Measurements from ENCODE around the gene WDR17. TPM values are rescaled to one million over a fixed set of nuclear protein-coding genes. Genes with fewer than 3 reads are reported as not detected.
A peak's percentile ranks its signal among the peaks of the same experiment; 100 is the strongest.

Gene WDR17
- total RNA-seq, 1 experiment from 2014 or later, result 2.8 TPM

DNA sequence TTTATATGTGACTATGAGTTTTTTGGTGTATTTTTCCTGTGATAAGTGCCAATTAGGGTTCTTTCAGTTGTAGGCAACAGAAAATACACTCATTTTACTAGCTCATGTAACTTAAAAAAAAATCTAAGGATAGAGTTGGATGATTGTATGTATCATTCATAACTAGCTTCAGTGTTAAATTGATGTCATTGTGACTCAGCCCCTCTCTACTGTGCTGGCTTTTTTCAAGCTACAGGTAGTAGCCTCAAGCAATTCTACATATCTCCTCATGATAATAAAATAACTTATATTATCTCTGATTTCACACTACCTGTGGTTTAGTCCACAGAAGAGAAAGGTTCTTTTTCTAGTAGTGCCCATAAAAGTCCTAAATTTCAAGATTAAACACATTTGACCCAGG, 11.9 kb downstream of the WDR17 start:
- in situ Hi-C loops (cut with HindIII; ENCODE audit: low sequenced_read_pairs), result no loop called here
- no peak for DNase-seq (ENCODE audit: low spot score)

DNA sequence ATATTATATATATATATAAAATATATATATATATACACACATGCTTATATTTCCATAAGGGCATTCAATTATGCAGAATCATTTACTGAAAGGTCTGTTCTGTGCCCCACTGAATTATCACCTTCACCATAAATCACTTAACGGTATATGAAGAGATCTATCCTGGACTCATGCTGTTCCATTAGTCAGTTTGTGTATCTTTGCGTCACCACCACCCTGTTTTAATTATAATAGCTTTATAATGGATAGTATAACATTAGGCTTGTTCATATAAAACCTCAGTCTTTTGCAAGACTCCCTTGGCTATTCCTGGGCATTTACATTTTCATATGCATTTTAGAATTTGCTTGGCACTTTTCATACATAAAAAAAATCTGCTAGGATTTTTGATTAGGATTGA, 19.1 kb downstream of the WDR17 start:
- DNase-seq (ENCODE audit: low spot score), result no peak
- in situ Hi-C loops (cut with HindIII; ENCODE audit: low sequenced_read_pairs), result no loop called here

DNA sequence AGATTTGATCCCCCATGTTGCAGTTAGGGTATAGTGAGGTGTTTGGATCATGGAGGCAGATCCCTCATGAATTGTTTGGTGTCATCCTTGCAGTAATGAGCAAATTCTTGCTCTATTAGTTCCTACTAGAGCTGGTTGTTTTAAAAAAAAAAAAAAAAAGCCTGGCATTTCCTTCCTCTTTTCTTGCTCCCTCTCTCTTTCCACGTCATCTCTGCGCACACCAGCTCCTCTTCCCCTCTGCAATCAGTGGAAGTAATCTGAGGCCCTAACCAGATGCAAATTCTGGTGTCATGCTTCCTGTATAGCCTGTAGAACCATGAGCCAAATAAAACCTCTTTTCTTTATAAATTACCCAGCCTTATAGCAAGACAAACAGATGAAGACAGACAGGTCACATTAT, 24.5 kb downstream of the WDR17 start:
- in situ Hi-C loops (cut with HindIII; ENCODE audit: low sequenced_read_pairs), result no loop called here
- no peak for DNase-seq (ENCODE audit: low spot score)

DNA sequence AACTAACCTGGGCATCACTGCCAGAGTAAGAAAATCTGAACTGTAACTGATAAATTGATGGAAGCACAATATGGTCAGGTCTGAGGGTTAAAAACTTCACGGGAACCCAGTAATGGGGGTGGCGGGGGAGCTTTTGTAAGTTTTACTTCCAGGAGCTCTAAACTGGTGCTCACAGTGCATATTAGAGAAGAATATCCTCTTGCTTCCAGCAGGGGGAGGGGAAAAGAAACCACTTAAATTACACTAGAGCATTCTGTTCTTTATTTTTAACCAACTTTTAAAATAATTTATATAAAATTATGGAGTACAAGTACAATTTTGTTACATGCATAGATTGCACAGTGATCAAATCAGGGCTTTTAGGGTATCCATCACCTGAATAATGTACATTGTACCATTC, 33.7 kb downstream of the WDR17 start:
- in situ Hi-C loops (cut with HindIII; ENCODE audit: low sequenced_read_pairs), result no loop called here
- no peak for DNase-seq (ENCODE audit: low spot score)

DNA sequence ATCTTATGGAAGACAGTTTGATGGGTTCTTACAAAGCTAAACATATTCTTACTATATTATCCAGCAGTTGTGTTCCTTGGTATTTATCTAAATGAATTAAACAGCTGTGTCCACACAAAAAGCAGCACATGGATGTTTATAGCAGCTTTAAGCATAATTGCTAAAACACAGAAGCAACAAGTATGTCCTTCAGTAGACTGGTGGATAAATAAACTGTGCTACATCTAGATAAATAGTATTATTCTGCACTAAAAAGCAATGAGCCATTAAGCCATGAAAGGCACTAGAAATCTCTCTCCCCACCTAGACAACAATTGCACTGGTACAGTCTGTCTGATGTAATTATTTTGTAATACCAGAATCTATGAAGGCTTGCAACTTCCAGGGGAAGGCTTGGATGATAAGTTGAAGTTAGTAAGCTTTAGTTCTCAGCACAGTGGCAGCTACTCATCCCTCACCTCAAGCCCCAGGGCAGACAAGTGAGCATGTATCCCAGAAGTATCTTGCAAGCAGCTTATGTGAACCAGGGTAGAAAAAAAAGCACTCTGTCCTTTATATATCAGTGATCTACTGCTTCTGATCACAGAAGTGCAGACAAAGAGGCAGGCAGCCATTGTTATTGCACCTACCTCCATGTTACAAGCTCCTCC, 36.9 kb downstream of the WDR17 start:
- in situ Hi-C loops (cut with HindIII; ENCODE audit: low sequenced_read_pairs), result no loop called here
- no peak for DNase-seq (ENCODE audit: low spot score)

DNA sequence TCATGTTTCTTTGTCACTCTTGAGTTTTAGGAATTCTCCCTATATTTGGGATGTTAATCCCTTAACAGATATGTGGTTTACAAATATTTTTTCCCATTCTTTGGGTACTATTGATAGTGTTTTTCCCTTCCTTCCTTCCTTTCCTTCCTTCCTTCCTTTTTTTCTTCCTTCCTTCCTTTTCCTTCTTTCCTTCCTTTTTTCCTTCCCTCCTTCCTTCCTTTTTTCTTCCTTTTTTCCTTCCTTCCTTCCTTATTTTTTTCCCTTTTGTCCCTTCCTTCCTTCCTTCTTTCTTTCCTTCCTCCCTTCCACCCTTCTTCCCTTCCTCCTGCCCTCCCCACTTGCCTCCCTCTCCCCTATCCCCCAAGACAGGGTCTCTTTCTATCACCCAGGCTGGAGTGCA, 42.1 kb downstream of the WDR17 start:
- no peak for DNase-seq (ENCODE audit: low spot score)
- in situ Hi-C loops (cut with HindIII; ENCODE audit: low sequenced_read_pairs), result no loop called here

DNA sequence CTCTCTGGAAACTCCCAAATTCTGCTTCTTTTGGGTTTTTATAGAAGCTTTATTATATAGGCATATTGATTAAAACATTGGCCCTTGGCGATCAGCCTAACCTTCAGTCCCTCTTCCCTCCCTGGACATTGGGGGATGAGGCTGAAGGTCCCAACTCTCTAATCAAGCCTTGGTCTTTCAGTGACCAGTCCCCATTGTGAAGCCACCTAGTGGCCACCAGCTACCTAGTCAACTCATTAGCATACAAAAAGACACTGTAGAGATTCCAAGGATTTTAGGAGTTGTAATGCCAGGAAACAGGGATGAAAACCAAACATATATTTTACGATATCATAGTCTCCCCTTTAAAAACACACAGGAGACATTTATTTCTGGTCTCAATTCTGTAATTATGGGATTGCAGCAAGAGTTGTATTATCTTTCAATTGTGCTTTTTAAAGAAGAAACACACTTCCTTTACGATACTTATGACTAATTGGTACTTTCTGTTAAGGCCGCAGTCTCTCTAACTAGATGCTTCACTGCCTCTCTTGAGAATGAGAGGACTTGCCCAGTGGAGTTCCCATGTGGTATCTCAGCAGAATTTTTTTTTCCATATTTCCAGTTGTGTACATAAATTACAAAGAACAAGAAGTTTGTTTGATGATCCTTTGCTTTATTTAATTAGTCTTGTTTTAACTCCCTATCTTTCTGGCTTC, 58.2 kb downstream of the WDR17 start:
- DNase-seq (ENCODE audit: low spot score), result peak; percentile 49
- in situ Hi-C loops (cut with HindIII; ENCODE audit: low sequenced_read_pairs), result no loop called here

DNA sequence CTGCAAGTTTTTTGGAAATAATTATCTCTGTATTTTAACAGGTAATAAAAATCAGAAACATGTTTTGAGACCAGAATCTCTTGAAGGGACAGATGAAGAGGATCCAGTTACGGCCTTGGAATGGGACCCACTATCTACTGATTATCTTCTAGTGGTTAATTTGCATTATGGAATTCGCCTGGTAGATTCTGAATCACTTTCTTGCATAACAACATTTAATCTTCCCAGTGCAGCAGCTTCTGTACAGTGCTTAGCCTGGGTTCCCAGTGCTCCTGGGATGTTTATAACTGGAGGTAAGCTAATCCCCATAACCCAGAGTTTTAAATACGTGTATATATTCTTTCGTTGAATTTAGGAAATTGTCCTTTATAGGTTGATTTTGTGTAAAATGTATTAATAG, 59.4 kb downstream of the WDR17 start:
- in situ Hi-C loops (cut with HindIII; ENCODE audit: low sequenced_read_pairs), result no loop called here
- no peak for DNase-seq (ENCODE audit: low spot score)

DNA sequence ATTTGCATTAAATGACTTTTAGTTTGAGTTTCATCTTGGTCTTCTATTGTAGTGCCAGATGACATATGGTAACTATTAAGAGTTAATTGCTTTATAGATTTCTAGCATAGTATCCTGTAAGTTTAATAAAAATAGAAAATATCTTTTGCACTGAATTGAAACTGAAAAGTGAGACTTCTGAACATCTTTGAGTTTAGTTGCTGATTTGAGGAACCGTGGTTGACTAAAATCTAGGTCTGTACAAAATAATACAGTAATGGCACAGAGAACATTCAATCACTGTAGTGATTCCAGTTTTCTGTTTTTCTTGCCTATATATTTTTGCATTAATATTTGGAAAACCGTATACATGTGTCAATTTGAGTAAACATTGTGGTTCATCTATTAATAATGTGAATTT, 69.0 kb downstream of the WDR17 start:
- in situ Hi-C loops (cut with HindIII; ENCODE audit: low sequenced_read_pairs), result no loop called here
- no peak for DNase-seq (ENCODE audit: low spot score)

DNA sequence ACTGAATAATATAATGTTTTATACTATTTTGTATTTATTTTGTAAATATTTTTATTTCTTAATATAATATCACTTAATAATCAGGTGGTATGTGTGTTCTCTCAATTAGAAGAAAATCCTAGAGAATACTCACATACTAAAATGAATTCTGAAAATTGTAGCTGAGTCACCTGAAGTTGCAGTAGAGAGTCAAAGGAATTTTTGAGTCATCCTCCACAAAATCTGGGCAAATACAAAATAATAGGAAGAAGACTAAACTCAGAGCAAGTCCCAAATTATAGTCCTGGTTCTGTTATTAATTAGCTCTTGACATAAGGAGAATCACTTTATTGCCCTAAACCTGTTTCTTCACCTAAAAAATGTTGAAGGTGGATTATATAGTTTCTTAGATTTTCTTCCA, 72.0 kb downstream of the WDR17 start:
- in situ Hi-C loops (cut with HindIII; ENCODE audit: low sequenced_read_pairs), result no loop called here
- no peak for DNase-seq (ENCODE audit: low spot score)

DNA sequence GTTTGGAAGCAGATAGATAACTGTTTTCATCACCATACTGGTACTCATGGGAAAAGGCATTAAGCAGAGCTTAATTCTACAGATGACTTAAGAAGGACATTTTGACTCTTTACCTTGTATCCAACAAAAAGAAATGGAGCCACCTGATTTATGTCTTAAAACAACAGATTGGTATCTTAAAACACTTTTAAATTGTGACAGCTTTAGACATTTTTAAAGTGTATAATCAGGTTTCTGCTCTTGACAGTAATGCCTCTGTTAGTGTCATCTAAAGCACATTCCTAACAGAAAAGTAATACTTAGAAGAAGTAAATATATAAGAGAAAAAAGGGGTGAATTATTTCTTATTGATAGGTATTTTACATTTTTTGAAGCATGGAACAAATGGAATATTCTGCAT, 73.9 kb downstream of the WDR17 start:
- no peak for DNase-seq (ENCODE audit: low spot score)
- in situ Hi-C loops (cut with HindIII; ENCODE audit: low sequenced_read_pairs), result no loop called here

DNA sequence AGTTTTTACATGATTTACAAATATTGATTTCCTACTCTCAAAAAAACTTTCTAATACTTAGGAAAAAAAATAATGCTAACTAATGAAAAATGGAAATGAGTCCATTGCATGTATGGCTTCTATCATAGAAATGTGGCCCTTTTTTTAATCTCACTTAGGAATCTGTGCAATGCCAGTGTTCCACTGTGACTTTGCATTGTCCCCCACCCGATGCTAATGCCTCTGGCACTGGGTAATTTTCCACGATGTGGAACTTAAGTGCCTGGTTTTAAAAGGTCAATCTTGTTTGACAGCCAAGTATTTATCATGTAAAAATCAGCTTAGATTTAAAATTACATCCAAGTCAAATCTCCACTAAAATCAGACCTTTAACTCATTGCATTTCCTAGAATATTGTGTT, 76.6 kb downstream of the WDR17 start:
- in situ Hi-C loops (cut with HindIII; ENCODE audit: low sequenced_read_pairs), result no loop called here
- DNase-seq (ENCODE audit: low spot score), result no peak

DNA sequence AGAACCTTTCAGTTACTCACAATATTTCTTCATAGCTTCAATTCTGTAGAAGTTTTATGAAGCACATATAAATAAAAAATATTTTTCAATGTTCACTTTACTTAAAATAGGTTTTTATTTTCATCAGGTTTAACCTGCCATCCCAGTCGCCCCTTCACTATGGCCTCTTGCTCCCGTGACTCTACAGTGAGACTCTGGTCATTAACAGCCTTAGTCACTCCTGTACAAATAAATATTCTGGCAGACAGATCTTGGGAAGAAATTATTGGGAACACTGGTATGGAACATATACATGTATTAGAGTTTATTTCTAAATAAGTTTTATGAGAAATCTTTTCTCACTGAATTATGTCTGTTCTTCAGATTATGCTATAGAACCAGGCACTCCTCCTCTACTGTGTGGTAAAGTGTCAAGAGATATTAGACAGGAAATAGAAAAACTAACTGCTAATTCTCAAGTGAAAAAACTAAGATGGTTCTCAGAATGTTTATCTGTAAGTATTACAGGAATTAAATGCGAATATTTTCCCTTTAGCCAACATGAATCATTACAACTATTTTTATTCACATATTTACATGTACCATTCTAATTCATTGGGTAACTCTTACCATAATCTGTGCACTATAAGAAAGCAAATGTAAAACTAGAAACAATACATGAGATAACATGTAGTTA, 84.2 kb downstream of the WDR17 start:
- no peak for DNase-seq (ENCODE audit: low spot score)
- in situ Hi-C loops (cut with HindIII; ENCODE audit: low sequenced_read_pairs), result no loop called here

DNA sequence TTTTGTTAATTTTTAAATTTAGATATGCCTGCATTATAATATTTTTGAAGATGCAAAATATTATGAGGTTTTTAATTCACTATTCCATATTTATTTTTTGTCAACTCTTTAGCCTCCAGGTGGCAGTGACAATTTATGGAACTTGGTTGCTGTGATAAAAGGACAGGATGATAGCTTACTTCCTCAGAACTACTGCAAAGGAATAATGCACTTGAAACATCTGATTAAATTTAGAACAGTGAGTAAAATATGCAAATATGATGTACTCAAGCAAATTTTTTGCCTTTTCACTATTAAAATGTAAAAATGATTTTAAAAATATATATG, 84.7 kb downstream of the WDR17 start:
- in situ Hi-C loops (cut with HindIII; ENCODE audit: low sequenced_read_pairs), result no loop called here
- DNase-seq (ENCODE audit: low spot score), result peak; percentile 37

DNA sequence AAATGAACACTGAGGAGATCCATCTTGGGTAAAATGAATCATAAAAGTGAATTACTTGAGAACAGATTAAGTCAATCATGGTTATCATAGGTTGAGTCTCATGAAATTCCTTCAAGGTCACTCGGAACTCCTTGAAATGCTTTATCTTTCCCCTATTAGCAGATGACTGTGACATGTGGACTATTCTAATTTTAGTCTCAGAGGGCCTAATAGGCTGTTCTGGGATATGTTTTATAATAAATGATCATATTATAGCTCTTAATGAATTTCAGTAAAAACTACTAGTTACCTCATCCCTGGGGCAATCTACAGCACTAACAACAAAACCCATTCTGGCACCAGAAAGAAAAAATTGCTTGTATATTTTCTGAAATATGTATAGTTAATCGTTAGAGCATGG, 85.1 kb downstream of the WDR17 start:
- no peak for DNase-seq (ENCODE audit: low spot score)
- in situ Hi-C loops (cut with HindIII; ENCODE audit: low sequenced_read_pairs), result no loop called here

DNA sequence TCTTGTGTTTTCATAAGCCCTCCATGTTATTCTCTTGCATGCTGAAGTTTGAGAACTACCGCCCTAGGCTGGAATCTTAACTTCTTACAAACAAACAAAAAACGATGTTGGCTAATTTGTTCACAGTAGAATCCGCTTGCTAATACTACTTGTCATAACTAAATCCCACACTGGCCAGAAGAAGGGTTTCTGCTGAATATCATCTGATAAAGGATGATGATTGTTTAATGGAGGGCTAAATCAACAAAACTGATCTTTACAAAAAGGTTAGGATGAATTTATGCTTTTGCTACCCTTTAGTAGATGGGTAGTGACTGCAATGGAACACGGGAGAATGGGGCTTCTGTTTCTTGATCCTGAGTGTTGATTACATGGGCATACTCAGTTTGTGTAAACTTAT, 87.5 kb downstream of the WDR17 start:
- no peak for DNase-seq (ENCODE audit: low spot score)
- in situ Hi-C loops (cut with HindIII; ENCODE audit: low sequenced_read_pairs), result no loop called here

DNA sequence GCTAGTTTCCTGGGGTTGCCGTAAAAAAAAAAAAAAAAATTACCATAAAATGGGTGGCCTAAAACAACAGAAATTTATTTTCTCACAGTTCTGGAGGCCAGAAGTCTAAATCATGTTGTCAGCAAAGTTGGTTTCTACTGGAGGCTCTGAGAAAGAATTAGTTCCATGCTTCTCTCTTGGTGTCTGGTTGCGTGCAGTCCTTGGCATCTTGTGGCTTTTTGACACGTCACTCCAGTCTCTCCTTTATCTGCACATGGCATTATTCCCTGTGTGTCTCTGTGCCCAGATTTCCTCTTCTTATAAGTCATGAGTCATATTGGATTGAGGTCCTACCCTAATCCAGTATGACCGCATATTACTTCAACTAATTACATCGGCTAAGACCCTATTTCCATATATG, 91.0 kb downstream of the WDR17 start:
- in situ Hi-C loops (cut with HindIII; ENCODE audit: low sequenced_read_pairs), result no loop called here
- DNase-seq (ENCODE audit: low spot score), result no peak

DNA sequence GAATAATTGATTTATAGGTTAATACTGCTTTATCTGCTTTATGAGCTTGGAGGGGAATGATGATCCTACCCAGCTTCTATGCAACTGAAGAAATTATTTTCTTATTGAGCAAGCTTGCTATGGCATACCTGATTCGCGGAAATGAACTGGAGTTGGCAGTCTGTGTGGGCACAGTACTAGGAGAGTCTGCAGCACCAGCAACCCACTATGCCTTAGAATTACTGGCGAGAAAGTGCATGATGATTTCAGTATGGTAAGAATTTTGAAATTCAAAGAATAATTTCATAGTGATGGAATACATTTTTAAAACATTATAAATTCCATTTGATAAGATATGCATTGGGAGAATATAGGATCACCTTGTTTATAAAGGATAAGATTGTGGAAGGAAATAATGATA, 97.4 kb downstream of the WDR17 start:
- in situ Hi-C loops (cut with HindIII; ENCODE audit: low sequenced_read_pairs), result no loop called here
- no peak for DNase-seq (ENCODE audit: low spot score)

DNA sequence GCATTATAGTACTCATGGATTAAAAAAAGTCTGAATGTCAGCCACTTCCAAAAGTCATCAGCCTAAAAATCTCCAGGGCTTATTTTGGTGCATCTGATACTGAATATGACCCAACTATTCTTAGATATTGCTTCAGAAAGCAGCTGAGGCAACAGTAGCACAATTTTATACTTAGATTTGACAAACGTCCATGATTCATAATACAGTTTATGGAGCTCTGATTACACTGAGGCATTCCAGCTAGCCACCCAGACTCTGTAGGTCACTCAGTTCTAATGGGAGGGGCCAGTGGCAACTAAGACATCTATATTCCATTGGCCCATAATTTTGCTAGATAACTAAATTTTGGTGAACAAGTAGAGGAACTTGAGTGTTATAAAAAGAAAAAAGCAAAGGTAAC, 119.4 kb downstream of the WDR17 start:
- DNase-seq (ENCODE audit: low spot score), result no peak
- in situ Hi-C loops (cut with HindIII; ENCODE audit: low sequenced_read_pairs), result no loop called here

DNA sequence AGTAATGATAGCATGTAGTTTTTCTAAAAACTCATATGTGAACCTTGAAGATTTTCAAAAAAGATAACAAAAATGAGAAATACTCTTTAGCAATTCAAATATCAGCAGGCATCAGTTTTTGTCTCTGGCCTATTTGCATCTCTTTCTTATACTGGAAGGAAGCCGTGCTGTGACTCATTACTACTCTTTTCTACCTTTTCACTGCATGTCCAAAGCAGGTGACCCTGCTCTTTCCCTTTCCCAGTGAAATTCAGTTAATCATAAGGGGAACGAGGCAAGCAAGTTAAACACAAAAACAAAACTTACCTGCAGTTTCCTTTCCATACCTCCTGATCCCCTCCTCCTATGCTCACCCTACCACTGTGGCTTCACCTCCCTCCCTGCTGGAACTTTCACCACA, 120.4 kb downstream of the WDR17 start:
- in situ Hi-C loops (cut with HindIII; ENCODE audit: low sequenced_read_pairs), result no loop called here
- no peak for DNase-seq (ENCODE audit: low spot score)

All from G401 (cell line).